CD14-positive monocyte (primary cell): ENCODE data around the gene RAB3C. TPM values are rescaled to one million over a fixed set of nuclear protein-coding genes. Genes with fewer than 3 reads are reported as not detected.

ENCODE experiments used
- DNase-seq, 3 donors: peaks; one replicate each; pipeline ENCODE4 v3.0.0-alpha.2; 2011 to 2022
- H2AFZ ChIP-seq: 2 replicates; pipeline ENCODE4 v1.6.0; 2012; ENCODE audit warnings: mild to moderate bottlenecking, low read depth, low read length, inconsistent platforms; ENCODE audit not compliant: insufficient read depth, poor library complexity, severe bottlenecking
- H3K27ac ChIP-seq, 2 donors: 1 replicate in 1 of 2; 2 replicates in 1 of 2; pipeline ENCODE4 v1.5.1; 2012 to 2013; ENCODE audit warnings: low read length in 2 of 2, control low read depth in 1 of 2, inconsistent platforms in 1 of 2, low read depth in 1 of 2, mild to moderate bottlenecking in 1 of 2
- H3K27me3 ChIP-seq, 2 donors: one replicate each; pipeline versions ENCODE4 v1.6.0 to v1.6.1; 2011 to 2013; ENCODE audit warnings: low read length in 2 of 2; ENCODE audit not compliant: control insufficient read depth in 2 of 2, insufficient read depth in 2 of 2
- H3K36me3 ChIP-seq, 2 donors: replicated peaks in 1 of 2; 1 replicate in 1 of 2; 2 replicates in 1 of 2; pipeline versions ENCODE4 v1.5.1 to v1.6.1; 2012 to 2013; ENCODE audit warnings: low read length in 2 of 2, control low read depth in 1 of 2, inconsistent platforms in 1 of 2, mild to moderate bottlenecking in 1 of 2; ENCODE audit not compliant: insufficient read depth in 2 of 2, control insufficient read depth in 1 of 2
- H3K4me1 ChIP-seq, 2 donors: 1 replicate in 1 of 2; 2 replicates in 1 of 2; pipeline versions ENCODE4 v1.5.1 to v1.6.1; 2012 to 2013; ENCODE audit warnings: low read length in 2 of 2, control low read depth in 1 of 2, inconsistent platforms in 1 of 2, mild to moderate bottlenecking in 1 of 2, moderate library complexity in 1 of 2; ENCODE audit not compliant: insufficient read depth in 2 of 2, control insufficient read depth in 1 of 2
- H3K4me2 ChIP-seq: replicated peaks from 2 replicates; pipeline ENCODE3; 2012; ENCODE audit warnings: low read length, moderate library complexity, mild to moderate bottlenecking; ENCODE audit not compliant: poor library complexity, severe bottlenecking; ENCODE audit errors: extremely low read depth
- H3K4me3 ChIP-seq, 3 experiments: fragments of 200-600 bp in 1 of 3; sonication (generic) in 1 of 3; replicated peaks in 1 of 3; 1 replicate in 2 of 3; 2 replicates in 1 of 3; pipeline ENCODE4 v1.5.1; 2011 to 2013; ENCODE audit warnings: low read length in 3 of 3, mild to moderate bottlenecking in 3 of 3, control low read depth in 2 of 3, low read depth in 2 of 3, inconsistent platforms in 1 of 3, moderate library complexity in 1 of 3
- H3K79me2 ChIP-seq: 2 replicates; pipeline ENCODE4 v1.6.0; 2012; ENCODE audit warnings: mild to moderate bottlenecking, control low read depth, inconsistent platforms, low read length, moderate library complexity; ENCODE audit not compliant: insufficient read depth
- H3K9ac ChIP-seq: 2 replicates; pipeline ENCODE4 v1.6.0; 2017; ENCODE audit warnings: low read length, mild to moderate bottlenecking; ENCODE audit not compliant: insufficient read depth, poor library complexity, severe bottlenecking
- H3K9me3 ChIP-seq, 2 donors: replicated peaks in 1 of 2; 1 replicate in 1 of 2; 2 replicates in 1 of 2; pipeline versions ENCODE4 v1.5.1 to v1.6.1; 2012 to 2013; ENCODE audit warnings: low read length in 2 of 2, control low read depth in 1 of 2; ENCODE audit not compliant: control insufficient read depth in 1 of 2, insufficient read depth in 1 of 2
- H4K20me1 ChIP-seq: 2 replicates; pipeline ENCODE4 v1.6.0; 2012; ENCODE audit warnings: mild to moderate bottlenecking, low read length, control low read depth, moderate library complexity; ENCODE audit not compliant: insufficient read depth
- H3K27ac Mint-ChIP-seq, 7 donors: one replicate each; pipeline ENCODE4 v1.8.0; 2020; ENCODE audit warnings: mild to moderate bottlenecking in 7 of 7, mixed read lengths in 7 of 7, moderate library complexity in 6 of 7, inconsistent platforms in 2 of 7
- H3K27me3 Mint-ChIP-seq, 3 donors: one replicate each; pipeline ENCODE4 v1.8.0; 2021 to 2022; ENCODE audit warnings: low read depth in 3 of 3, mild to moderate bottlenecking in 3 of 3, mixed read lengths in 3 of 3, moderate library complexity in 3 of 3, inconsistent platforms in 1 of 3
- H3K36me3 Mint-ChIP-seq, 2 donors: one replicate each; pipeline ENCODE4 v1.8.0; 2020; ENCODE audit warnings: mixed read lengths in 2 of 2, inconsistent platforms in 1 of 2, mild to moderate bottlenecking in 1 of 2
- H3K4me1 Mint-ChIP-seq: one replicate; pipeline ENCODE4 v1.8.0; 2020; ENCODE audit warnings: mild to moderate bottlenecking, mixed read lengths
- H3K4me3 Mint-ChIP-seq, 2 donors: one replicate each; pipeline ENCODE4 v1.8.0; 2020; ENCODE audit warnings: mild to moderate bottlenecking in 2 of 2, mixed read lengths in 2 of 2, moderate library complexity in 1 of 2
- H3K9me3 Mint-ChIP-seq, 7 donors: one replicate each; pipeline ENCODE4 v1.8.0; 2020 to 2022; ENCODE audit warnings: mixed read lengths in 7 of 7, mild to moderate bottlenecking in 6 of 7, moderate library complexity in 6 of 7, inconsistent platforms in 2 of 7
- CTCF ChIP-seq: fragments of 200-600 bp; IDR thresholded peaks from one replicate; pipeline ENCODE4 v1.8.0; 2022; ENCODE audit warnings: antibody characterized with exemption, mild to moderate bottlenecking
- WGBS: methylation state at CpG from one replicate; pipeline ENCODE4 v1.1.5; 2013; ENCODE audit warnings: missing lambda C conversion rate; ENCODE audit not compliant: insufficient coverage; 5-methylcytosine and 5-hydroxymethylcytosine counted together
- intact Hi-C, 2 donors: fragments of 100-400 bp; cut with micrococcal nuclease; formaldehyde crosslinking; loops; one replicate each; pipeline versions ENCODE4 v1.15.0 to v1.15.1; 2023
- polyA plus RNA-seq, 3 donors: library from polyadenylated mRNA; depleted of rRNA in 1 of 3; unstranded in 2 of 3; stranded (reverse) in 1 of 3; fragments of 300-500 nt in 2 of 3; fragments of >200 nt in 1 of 3; fragmentation: Illumina TruSeq in 2 of 3; gene quantifications; 1 replicate in 2 of 3; 2 replicates in 1 of 3; pipeline ENCODE4 v1.2.3, GENCODE V29; 2012 to 2021

Gene RAB3C
- polyA plus RNA-seq, 3 donors, result under 0.01 to 0.81 TPM; not detected in 1

GRCh38 chr5:58595952-58596351, 13.1 kb downstream of the RAB3C start:
- no peaks in the 10 kb centered on the region for H3K79me2 ChIP-seq
- no peak for DNase-seq
- H3K4me3 ChIP-seq, result no peak overlapping the region
- H3K4me1 Mint-ChIP-seq, result peaks cover 3% of the 10 kb centered on the region
- no peak overlapping the region for H3K27ac ChIP-seq
- no peak overlapping the region for H3K4me3 Mint-ChIP-seq
- no peaks in the 10 kb centered on the region for H3K36me3 Mint-ChIP-seq
- H3K27me3 Mint-ChIP-seq, result peaks cover 0 to 3% (median 0%) of the 10 kb centered on the region in 3 donors
- no peak overlapping the region for H3K9ac ChIP-seq
- no peaks in the 10 kb centered on the region for H3K9me3 ChIP-seq
- intact Hi-C loops, result no loop called here
- H3K27me3 ChIP-seq, result no peaks in the 10 kb centered on the region
- H4K20me1 ChIP-seq, result no peaks in the 10 kb centered on the region
- no peak overlapping the region for H3K27ac Mint-ChIP-seq
- H3K4me2 ChIP-seq, result no peak overlapping the region
- TF ChIP-seq CTCF, result no peak
- no peaks in the 10 kb centered on the region for H3K4me1 ChIP-seq
- no peak overlapping the region for H2AFZ ChIP-seq
- no peaks in the 10 kb centered on the region for H3K9me3 Mint-ChIP-seq
- H3K36me3 ChIP-seq, result no peaks in the 10 kb centered on the region

- Histone ChIP-seq H3K27me3 (no peaks in the 10 kb centered on the region), H3K27ac (no peak overlapping the region), H3K9me3 (peaks cover 0 to 4% of the 10 kb centered on the region in 2 donors), H3K9ac (no peak overlapping the region), H3K4me1 (no peaks in the 10 kb centered on the region), H3K4me2 (no peak overlapping the region), H4K20me1 (no peaks in the 10 kb centered on the region), H2AFZ (no peak overlapping the region), H3K79me2 (no peaks in the 10 kb centered on the region), H3K36me3 (no peaks in the 10 kb centered on the region), H3K4me3 (no peak overlapping the region)
- Mint-ChIP-seq H3K27ac (no peak overlapping the region), H3K27me3 (peaks cover 0 to 3% (median 3%) of the 10 kb centered on the region in 3 donors), H3K4me3 (no peak overlapping the region), H3K36me3 (no peaks in the 10 kb centered on the region), H3K4me1 (peaks cover 3% of the 10 kb centered on the region), H3K9me3 (peaks cover 0 to 17% (median 11%) of the 10 kb centered on the region in 7 donors)
- WGBS, result no CpG with 5 or more reads among the region's 1 CpG
- DNase-seq, result no peak
- intact Hi-C loops, result no loop called here
- TF ChIP-seq CTCF, result no peak
These were observed 15.6 kb downstream of the RAB3C start for GRCh38 chr5:58598440-58598839.
